ENCODE results near the gene ARHGAP40.
"Not testable (repeated sequence)": the region's sequence is repeated elsewhere in the genome, so short reads cannot be mapped to it uniquely, and the experiment has no call there.

Gene ARHGAP40

GRCh38 chr20:38586181-38586525, 15.5 kb upstream of the ARHGAP40 start:
- DNase-seq (ENCODE audit: low read depth in 1 of 2, low spot score in 1 of 2): no peak

DNA sequence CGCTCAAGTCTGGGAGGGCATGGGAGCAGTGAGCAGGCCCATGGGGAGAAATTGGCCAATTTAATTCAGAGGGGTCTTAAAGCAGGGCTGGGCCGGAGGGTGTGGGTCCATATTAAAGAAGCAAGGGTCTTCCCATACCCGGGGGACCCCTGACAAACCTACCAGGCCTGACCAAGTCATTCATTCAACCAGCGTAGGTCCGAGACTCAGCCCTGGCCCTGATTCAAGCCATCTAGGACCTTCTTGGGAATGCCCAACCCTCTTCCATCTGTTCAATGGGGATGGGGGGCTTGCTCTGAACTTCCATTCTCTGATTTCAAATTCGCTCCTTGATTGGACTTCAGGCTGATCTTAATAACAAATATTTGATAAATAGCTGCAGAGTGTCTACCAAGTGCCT, 13.3 kb upstream of the ARHGAP40 start:
- DNase-seq (ENCODE audit: low read depth in 1 of 2, low spot score in 1 of 2): no peak

DNA sequence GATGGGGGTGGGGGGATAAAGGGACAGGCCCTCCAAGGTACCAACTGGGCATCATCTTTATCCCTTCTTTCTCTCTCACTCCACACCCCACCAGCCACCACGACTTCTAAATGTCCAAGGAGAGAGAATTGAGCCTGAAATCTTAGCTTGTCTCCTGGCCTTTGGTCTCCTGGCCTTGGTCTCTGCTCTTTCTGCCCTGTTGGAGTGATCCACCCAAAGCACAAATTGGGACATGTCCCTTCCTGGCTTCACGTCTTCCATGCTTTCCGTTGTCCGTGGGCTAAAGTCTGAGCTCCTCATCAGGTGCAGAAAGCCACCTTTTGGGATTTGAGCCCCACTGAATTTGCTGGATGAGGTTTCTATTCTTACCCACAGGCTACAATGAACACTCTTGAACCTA, 12.3 kb upstream of the ARHGAP40 start:
- no peak for DNase-seq (ENCODE audit: low read depth in 1 of 2, low spot score in 1 of 2)

DNA sequence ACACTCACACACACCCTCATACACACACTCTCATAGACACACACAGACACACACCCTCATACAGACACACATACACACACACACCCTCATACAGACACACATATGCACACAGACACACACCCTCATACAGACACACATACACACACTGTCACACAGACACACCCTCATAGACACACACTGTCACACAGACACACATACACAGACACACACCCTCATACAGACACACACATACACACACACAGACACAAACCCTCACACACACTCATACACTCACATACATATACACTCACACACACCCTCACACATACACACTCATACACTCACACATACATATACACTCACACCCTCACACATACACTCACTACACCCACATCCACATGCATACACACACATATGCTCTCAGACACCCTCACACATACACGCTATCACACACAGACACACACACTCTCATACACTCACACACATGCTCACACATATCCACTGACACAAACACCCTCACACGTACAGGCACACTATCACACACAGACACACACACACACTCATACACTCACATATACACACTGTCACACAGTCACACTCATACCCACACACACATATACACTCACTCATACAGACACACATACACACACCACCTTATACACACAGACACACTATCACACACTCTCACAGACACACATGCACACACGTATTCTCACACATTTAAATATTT, 11.5 kb upstream of the ARHGAP40 start:
- DNase-seq (ENCODE audit: low read depth in 1 of 2, low spot score in 1 of 2): no peak

GRCh38 chr20:38590676-38591473, 10.7 kb upstream of the ARHGAP40 start:
- DNase-seq (ENCODE audit: low read depth in 1 of 2, low spot score in 1 of 2): no peak

DNA sequence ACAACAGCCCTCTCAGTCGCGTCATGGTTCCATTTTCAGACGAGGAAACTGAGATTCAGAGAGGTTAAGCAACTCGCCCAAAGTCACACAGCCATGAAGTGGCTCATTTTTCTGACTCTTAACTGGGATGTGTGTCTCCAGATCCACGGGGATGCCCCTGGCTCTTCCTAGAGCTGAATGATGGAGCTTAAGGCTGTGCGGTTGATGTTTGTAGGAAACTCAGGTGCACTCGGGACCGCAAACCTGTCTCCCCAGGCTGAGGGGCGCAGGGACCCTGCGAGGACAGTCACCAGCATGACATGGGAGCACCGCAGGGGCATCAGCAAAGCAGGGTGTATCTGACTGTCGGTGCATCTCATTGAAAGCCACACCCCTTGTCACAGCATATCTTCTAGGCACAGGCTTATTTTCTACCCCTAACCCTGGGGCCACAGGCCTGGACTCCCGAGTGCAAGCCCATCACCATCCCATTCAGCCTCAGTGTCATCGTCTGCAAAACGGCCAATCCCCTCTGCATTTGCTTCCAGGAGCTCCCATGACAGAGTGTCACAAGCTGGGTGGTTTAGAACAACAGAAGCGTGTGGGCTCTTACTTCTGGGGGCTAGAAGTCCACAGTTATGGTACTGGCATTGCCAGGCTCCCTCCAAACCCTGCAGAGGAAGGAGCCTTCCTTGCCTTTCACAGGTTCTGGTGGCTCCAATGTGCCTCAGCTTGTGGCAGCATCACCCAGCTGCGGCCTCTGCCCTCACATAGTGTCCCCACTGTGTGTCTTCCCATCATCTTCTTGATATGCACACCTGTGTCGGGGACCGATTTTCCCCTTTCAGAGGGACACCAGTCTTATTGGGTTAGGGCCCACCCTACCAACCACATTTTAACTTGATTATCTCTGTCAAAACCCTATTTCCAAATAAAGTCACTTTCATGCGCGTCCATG, 9.9 kb upstream of the ARHGAP40 start:
- no peak for DNase-seq (ENCODE audit: low read depth in 1 of 2, low spot score in 1 of 2)

DNA sequence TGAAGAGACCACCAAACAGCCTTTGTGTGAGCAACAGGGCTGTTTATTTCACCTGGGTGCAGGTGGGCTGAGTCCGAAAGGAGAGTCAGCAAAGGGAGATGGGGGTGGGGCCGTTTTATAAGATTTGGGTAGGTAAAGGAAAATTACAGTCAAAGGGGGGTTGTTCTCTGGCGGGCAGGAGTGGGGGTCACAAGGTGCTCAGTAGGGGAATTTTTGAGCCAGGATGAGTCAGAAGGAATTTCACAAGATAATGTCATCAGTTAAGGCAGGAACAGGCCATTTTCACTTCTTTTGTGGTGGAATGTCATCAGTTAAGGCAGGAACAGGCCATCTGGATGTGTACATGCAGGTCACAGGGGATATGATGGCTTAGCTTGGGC, 9.2 kb upstream of the ARHGAP40 start:
- not testable (repeated sequence) for DNase-seq (ENCODE audit: low read depth in 1 of 2, low spot score in 1 of 2)

DNA sequence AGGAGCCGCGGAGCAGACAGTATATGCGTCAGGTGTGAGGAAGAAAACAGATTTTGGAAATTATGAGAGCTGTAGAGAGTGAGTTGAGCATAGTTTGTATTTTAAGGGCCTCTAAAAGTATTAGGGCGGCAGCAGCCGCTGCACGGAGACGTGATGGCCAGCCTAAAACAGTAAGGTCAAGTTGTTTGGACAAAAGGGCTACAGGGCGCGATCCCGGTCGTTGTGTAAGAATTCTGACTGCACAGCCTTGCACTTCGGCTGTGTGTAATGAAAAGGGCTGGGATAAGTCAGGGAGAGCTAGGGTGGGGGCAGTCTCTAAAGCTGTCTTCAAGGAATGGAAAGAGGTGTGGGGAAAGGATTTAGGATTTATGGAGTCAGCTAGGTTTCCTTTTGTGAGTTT, 7.3 kb upstream of the ARHGAP40 start:
- not testable (repeated sequence) for DNase-seq (ENCODE audit: low read depth in 1 of 2, low spot score in 1 of 2)

GRCh38 chr20:38595886-38596285, 5.7 kb upstream of the ARHGAP40 start:
- not testable (repeated sequence) for DNase-seq (ENCODE audit: low read depth in 1 of 2, low spot score in 1 of 2)

- DNase-seq (ENCODE audit: low read depth in 1 of 2, low spot score in 1 of 2): no peak
These were observed 2.2 kb upstream of the ARHGAP40 start for GRCh38 chr20:38599410-38599882.

GRCh38 chr20:38600057-38600456, 1.6 kb upstream of the ARHGAP40 start:
- DNase-seq (ENCODE audit: low read depth in 1 of 2, low spot score in 1 of 2): no peak

- DNase-seq (ENCODE audit: low read depth in 1 of 2, low spot score in 1 of 2): no peak
These were observed 574 bp downstream of the ARHGAP40 start for GRCh38 chr20:38602185-38602581.

DNA sequence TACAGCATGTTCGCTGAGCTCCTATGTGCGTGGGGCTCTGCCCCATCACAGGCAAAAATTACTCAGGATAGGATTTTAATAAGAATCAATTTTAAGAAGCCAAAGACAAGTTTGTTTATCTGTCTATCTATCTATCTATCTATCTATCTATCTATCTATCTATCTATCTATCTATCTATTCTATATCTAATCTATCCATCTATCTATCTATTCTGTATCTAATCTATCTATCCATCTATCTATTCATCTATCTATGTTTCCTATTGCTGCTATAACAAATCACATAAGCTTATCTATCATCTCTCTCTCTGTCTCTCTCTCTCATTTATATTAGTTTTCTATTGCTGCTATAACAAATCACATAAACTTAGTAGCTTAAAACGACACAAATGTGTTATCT, 1.7 kb downstream of the ARHGAP40 start:
- DNase-seq (ENCODE audit: low read depth in 1 of 2, low spot score in 1 of 2): no peak

DNA sequence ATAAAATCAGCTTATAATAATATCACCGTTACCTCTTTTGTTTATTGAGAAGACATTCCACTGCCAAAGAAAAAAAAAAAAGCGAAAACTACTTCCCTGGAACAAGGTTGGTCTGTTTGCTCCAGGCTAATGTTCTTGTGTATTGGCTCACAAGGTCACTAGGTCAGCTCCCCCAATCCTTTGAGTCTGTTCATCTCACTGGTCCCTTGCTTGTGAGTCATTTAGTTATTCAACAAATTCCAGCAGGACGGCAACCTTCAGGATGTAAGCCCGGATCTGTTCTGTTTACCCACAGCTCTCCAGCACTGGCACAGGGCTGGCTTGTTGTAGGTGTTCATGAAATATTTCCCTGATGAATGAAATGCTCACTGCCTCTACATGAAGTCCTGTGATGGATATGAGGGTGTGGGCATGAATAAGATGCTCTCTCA, 3.3 kb downstream of the ARHGAP40 start:
- no peak for DNase-seq (ENCODE audit: low read depth in 1 of 2, low spot score in 1 of 2)

DNA sequence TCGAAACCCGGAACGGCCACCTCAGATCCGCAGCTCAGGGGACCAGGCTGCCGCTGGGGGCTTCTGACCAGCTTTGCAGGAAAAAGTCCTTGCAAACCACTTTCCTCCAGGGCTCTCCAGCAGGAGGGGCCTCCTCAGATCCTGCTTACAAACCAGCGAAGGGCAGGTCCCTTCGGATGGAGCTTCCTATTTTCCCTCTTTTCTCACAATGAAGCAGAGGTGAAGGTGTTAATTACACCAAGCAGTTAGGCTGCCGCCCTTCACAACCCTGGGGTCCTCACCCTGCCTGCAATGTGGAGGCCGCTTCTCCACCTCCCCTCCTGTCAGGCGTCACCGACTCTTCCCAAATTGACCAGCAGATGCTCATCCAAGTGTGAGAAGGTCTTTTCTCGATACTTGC, 5.7 kb downstream of the ARHGAP40 start:
- DNase-seq (ENCODE audit: low read depth in 1 of 2, low spot score in 1 of 2): no peak

DNA sequence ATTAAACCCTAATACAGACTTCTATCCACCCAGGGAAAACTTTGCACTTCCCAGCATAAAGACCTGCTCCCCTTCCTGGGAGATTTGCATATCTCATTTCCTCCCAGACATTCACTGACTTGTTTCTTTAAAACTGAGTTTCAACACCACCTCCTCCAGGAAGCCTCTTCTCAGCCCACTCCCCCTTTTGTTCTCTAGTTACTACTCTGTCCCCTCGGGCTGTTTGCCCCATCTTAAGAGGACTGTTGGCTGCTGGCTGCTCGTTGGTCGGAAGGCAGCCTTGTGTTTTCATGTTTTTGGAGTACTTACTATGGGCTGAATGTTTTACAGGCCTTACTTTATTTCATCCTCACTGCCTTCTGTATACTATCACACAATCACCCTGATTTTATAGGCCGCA, 6.6 kb downstream of the ARHGAP40 start:
- no peak for DNase-seq (ENCODE audit: low read depth in 1 of 2, low spot score in 1 of 2)

DNA sequence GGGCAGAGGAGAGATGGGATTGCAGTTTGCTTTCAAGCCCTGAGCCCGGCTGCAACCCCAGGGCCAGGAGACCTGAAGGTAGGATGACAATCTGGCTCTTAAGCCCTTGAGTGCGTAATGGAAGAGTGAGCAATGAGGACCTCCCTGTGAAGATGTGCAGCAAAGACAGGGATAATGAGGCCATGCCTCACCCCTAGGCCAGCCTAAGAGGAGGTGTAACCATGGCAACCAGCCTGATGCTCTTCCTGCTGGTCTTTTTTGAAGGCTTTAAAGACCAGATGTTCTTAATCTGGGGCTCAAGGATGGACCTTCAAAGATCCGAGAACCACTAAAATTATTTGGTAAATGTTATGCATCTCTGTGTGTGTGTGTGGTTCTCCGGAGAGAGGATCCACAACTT, 8.2 kb downstream of the ARHGAP40 start:
- DNase-seq (ENCODE audit: low read depth in 1 of 2, low spot score in 1 of 2): no peak

DNA sequence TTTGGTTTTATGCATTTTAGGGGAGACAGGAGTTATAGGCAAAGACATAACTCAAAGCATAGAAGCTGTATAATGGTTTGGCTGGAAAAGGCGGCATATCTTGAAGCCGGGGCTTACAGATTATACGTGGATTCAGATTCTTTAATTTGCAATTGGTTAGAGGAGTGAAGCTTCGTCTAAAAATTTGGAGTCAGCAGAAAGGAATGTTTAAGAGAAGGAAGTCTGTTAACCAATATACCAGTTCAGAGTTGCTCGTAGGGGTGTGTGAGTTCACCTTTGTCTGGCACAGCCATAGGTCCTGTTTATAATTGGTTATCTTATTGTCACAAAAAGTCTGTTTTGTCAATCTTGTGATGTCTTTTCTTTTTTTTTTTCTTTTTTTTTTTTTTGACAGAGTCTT, 8.9 kb downstream of the ARHGAP40 start:
- DNase-seq (ENCODE audit: low read depth in 1 of 2, low spot score in 1 of 2): no peak

DNA sequence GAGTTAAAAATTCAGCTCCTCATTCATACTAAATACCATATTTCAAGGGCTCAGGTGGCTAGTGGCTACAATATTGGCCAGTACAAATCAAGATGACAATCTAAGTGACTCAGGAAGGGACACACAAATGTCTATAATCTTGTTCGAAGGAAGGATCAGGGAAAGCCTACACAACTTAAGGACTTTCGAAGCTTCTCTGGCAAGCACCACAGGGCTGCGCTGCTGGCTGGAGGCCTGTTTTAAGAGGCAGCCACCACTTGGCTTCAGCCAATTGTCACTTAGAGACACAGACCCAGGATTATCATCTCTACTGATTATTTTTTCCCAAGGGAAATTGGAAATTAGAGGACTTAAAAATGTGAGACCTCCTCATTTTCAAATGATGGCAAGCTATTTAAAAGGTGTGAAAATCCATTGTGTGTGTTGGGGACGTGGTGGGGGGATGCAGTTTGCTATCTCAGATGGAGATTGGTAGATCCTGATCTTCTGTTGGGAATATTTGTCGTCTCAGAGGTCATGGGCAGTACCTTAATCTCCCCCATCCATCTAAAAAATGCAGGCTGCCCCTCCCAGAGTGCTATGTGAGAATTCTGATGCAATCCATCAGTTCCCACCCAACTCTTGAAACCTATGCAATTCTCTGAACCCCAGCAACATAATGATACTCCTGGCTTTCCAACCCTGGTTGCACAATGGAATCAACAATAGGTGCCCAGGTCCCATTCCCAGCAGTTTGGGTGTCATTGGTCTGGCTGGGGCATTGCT, 11.3 kb downstream of the ARHGAP40 start:
- DNase-seq (ENCODE audit: low read depth in 1 of 2, low spot score in 1 of 2): no peak

DNA sequence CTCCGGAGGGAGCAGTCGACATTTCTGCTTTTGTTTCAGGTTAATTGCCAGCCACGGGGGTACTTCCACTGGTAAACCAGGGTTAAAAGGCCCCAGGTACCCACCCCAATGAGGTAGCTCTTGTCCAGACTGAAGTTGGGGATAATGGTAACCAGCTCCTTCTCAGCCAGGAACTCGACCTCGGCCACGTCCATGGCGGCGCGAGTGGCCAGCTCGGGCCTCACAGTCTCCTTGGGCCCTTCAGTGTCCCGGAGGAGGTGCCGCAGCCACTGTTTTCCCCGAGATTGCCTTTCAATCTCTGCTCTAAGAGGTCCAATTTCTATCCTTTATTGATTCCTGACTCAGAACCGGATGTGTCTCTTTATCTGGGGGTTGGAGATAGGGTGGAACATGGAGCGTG, 13.7 kb downstream of the ARHGAP40 start:
- no peak for DNase-seq (ENCODE audit: low read depth in 1 of 2, low spot score in 1 of 2)

DNA sequence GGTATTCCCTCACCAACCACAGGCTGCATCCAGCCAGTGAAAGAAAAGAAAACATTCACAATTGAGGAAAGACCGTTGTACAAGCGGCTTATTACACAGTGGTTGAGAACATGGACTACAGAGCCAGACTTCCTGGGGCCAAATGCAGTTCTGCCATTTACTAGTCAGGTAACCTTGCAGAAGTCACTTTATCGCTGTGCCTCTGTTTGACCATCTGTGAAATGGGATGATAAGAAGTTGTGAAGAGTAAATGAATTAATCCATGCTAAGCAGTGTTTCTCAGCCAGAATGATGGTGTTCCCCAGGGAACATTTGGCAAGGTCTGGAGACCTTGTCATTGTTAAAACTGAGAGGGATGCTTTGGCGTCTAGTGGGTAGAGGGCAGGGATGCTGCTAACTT, 14.8 kb downstream of the ARHGAP40 start:
- no peak for DNase-seq (ENCODE audit: low read depth in 1 of 2, low spot score in 1 of 2)

All from stimulated activated CD4-positive, alpha-beta T cell treated with anti-CD3 and anti-CD28 coated beads, Interleukin-15, amount 100 ng/mL, for 1 hour (primary cell).